HL-60 (cell line): ENCODE data around the gene BMPR2.
A peak's percentile ranks its signal among the peaks of the same experiment; 100 is the strongest.

ENCODE experiments used
- POLR2AphosphoS5 ChIP-seq: IDR thresholded peaks from 2 replicates; pipeline ENCODE4 v1.6.1; 2012; ENCODE audit warnings: low read depth
- SPI1 ChIP-seq: IDR thresholded peaks from 2 replicates; pipeline ENCODE4 v1.6.1; 2012; ENCODE audit warnings: low read depth, mild to moderate bottlenecking, borderline replicate concordance
- TF ChIP-seq, protein P1 (sequence below): IDR thresholded peaks from one replicate; pipeline ENCODE4 v1.5.1; 2011; ENCODE audit warnings: low read length, control low read depth, inconsistent platforms; ENCODE audit not compliant: insufficient read depth

- TF ChIP-seq, protein P1, sequence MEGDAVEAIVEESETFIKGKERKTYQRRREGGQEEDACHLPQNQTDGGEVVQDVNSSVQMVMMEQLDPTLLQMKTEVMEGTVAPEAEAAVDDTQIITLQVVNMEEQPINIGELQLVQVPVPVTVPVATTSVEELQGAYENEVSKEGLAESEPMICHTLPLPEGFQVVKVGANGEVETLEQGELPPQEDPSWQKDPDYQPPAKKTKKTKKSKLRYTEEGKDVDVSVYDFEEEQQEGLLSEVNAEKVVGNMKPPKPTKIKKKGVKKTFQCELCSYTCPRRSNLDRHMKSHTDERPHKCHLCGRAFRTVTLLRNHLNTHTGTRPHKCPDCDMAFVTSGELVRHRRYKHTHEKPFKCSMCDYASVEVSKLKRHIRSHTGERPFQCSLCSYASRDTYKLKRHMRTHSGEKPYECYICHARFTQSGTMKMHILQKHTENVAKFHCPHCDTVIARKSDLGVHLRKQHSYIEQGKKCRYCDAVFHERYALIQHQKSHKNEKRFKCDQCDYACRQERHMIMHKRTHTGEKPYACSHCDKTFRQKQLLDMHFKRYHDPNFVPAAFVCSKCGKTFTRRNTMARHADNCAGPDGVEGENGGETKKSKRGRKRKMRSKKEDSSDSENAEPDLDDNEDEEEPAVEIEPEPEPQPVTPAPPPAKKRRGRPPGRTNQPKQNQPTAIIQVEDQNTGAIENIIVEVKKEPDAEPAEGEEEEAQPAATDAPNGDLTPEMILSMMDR: peak; percentile 91
- TF ChIP-seq POLR2AphosphoS5: no peak
- no peak; the same call in 1 of the 2 replicates for TF ChIP-seq SPI1
Measured at GRCh38 chr2:202588647-202589581, 212.8 kb downstream of the BMPR2 start.
